IMR-90 (cell line): ENCODE results near the gene PLXND1. TPM values are rescaled to one million over a fixed set of nuclear protein-coding genes. Genes with fewer than 3 reads are reported as not detected.

ENCODE experiments used
- ATAC-seq: fragments of 200-7000 bp; cut with Tn5 transposase; 2 replicates; pipeline ENCODE4 v1.9.1; 2020; ENCODE audit warnings: low read depth, mild to moderate bottlenecking, moderate library complexity
- BruUV-seq: library from RNA; stranded (reverse); fragments of 400-500 nt; replicated peaks from 2 replicates; lab custom pipeline; 2021; lab: Mats Ljungman, UMichigan
- CTCF ChIA-PET: fragments of 300-600 bp; formaldehyde crosslinking; extraction: SDS; loops from one replicate; lab custom pipeline; 2021; ENCODE audit warnings: antibody characterized with exemption; lab: Yijun Ruan, JAX
- POLR2A ChIA-PET: fragments of 300-600 bp; sonication (Branson Sonifier 250); formaldehyde crosslinking; loops from one replicate; lab custom pipeline; 2022; ENCODE audit warnings: antibody characterized with exemption; ENCODE audit not compliant: unreplicated experiment; lab: Charles Lee
- DNase-seq: peaks from one replicate; pipeline ENCODE4 v3.0.0; 2013
- H2AFZ ChIP-seq: replicated peaks from 2 replicates; pipeline ENCODE3; 2013; ENCODE audit warnings: low read length, mild to moderate bottlenecking; ENCODE audit not compliant: poor library complexity
- H2AK5ac ChIP-seq: 2 replicates; pipeline ENCODE4 v1.6.1; 2013; ENCODE audit warnings: low read depth, low read length, inconsistent platforms
- H2AK9ac ChIP-seq: replicated peaks from 2 replicates; pipeline ENCODE3; 2013; ENCODE audit warnings: mild to moderate bottlenecking, low read depth, low read length, moderate library complexity; ENCODE audit not compliant: poor library complexity
- H2BK120ac ChIP-seq: 2 replicates; pipeline ENCODE4 v1.6.1; 2013; ENCODE audit warnings: low read depth, low read length, inconsistent platforms
- H2BK15ac ChIP-seq: 3 replicates; pipeline ENCODE4 v1.6.1; 2013; ENCODE audit warnings: low read depth, low read length, inconsistent platforms
- H2BK20ac ChIP-seq: 2 replicates; pipeline ENCODE4 v1.6.1; 2013; ENCODE audit warnings: low read depth, mild to moderate bottlenecking, inconsistent platforms, low read length, moderate library complexity
- H2BK5ac ChIP-seq: 2 replicates; pipeline ENCODE4 v1.6.1; 2013; ENCODE audit warnings: mild to moderate bottlenecking, low read depth, low read length, inconsistent platforms; ENCODE audit not compliant: poor library complexity, severe bottlenecking
- H3K14ac ChIP-seq: replicated peaks from 2 replicates; pipeline ENCODE4 v1.6.1; 2013; ENCODE audit warnings: low read depth, low read length, inconsistent platforms
- H3K18ac ChIP-seq: 2 replicates; pipeline ENCODE4 v1.6.1; 2013; ENCODE audit warnings: low read depth, low read length, control low read depth
- H3K23ac ChIP-seq: 2 replicates; pipeline ENCODE4 v1.6.1; 2013; ENCODE audit warnings: low read depth, low read length, inconsistent platforms
- H3K27ac ChIP-seq: 2 replicates; pipeline ENCODE4 v1.5.1; 2013; ENCODE audit warnings: mild to moderate bottlenecking, control low read depth, low read length; ENCODE audit not compliant: insufficient read depth
- H3K27me3 ChIP-seq: 2 replicates; pipeline ENCODE4 v1.6.1; 2013; ENCODE audit warnings: low read length; ENCODE audit not compliant: control insufficient read depth, insufficient read depth
- H3K36me3 ChIP-seq: 2 replicates; pipeline ENCODE4 v1.6.1; 2013; ENCODE audit warnings: low read length, mixed read lengths; ENCODE audit not compliant: control insufficient read depth, insufficient read depth
- H3K4ac ChIP-seq: 2 replicates; pipeline ENCODE4 v1.6.1; 2013; ENCODE audit warnings: low read depth, low read length, inconsistent platforms
- H3K4me1 ChIP-seq: 2 replicates; pipeline ENCODE4 v1.6.1; 2013; ENCODE audit warnings: low read length, mixed read lengths; ENCODE audit not compliant: control insufficient read depth, insufficient read depth
- H3K4me2 ChIP-seq: 2 replicates; pipeline ENCODE4 v1.6.1; 2013; ENCODE audit warnings: low read depth, mild to moderate bottlenecking, control low read depth, low read length, moderate library complexity
- H3K4me3 ChIP-seq: 2 replicates; pipeline ENCODE4 v1.5.1; 2013; ENCODE audit warnings: low read depth, mild to moderate bottlenecking, control low read depth, low read length, moderate library complexity; ENCODE audit not compliant: insufficient read depth
- H3K56ac ChIP-seq: 2 replicates; pipeline ENCODE4 v1.6.1; 2013; ENCODE audit warnings: low read length, inconsistent platforms; ENCODE audit not compliant: insufficient read depth; ENCODE audit errors: extremely low read depth
- H3K79me1 ChIP-seq, 2 experiments: 2 replicates each; pipeline ENCODE4 v1.6.1; 2013; ENCODE audit warnings: low read length in 2 of 2, inconsistent platforms in 1 of 2, low read depth in 1 of 2
- H3K9ac ChIP-seq: 2 replicates; pipeline ENCODE4 v1.6.1; 2013; ENCODE audit warnings: low read depth, low read length, control low read depth
- H3K9me1 ChIP-seq: 2 replicates; pipeline ENCODE4 v1.6.1; 2013; ENCODE audit warnings: low read length, inconsistent platforms; ENCODE audit not compliant: insufficient read depth
- H3K9me3 ChIP-seq: 2 replicates; pipeline ENCODE4 v1.6.1; 2013; ENCODE audit warnings: low read length; ENCODE audit not compliant: control insufficient read depth, insufficient read depth
- H4K20me1 ChIP-seq: 2 replicates; pipeline ENCODE4 v1.6.1; 2013; ENCODE audit warnings: low read length, inconsistent platforms; ENCODE audit not compliant: insufficient read depth
- H4K5ac ChIP-seq: 2 replicates; pipeline ENCODE4 v1.6.1; 2013; ENCODE audit warnings: mild to moderate bottlenecking, low read depth, low read length, control low read depth
- H4K8ac ChIP-seq, 2 experiments: 2 replicates each; pipeline ENCODE4 v1.6.1; 2013; ENCODE audit warnings: low read depth in 2 of 2, low read length in 2 of 2, control low read depth in 1 of 2, inconsistent platforms in 1 of 2
- H4K91ac ChIP-seq: 2 replicates; pipeline ENCODE4 v1.6.1; 2013; ENCODE audit warnings: low read depth, low read length, inconsistent platforms; ENCODE audit not compliant: insufficient read depth
- BHLHE40 ChIP-seq: fragments of 150-350 bp; IDR thresholded peaks from 2 replicates; pipeline ENCODE4 v1.6.1; 2016; ENCODE audit warnings: mild to moderate bottlenecking, low read depth, low read length
- CEBPB ChIP-seq: IDR thresholded peaks from 2 replicates; pipeline ENCODE4 v1.6.1; 2012; ENCODE audit warnings: low read depth, low read length, improper control_type of control experiment
- FOS ChIP-seq: fragments of 150-350 bp; IDR thresholded peaks from 2 replicates; pipeline ENCODE4 v1.6.1; 2016; ENCODE audit warnings: low read depth, low read length
- MXI1 ChIP-seq: IDR thresholded peaks from 2 replicates; pipeline ENCODE4 v1.6.1; 2012; ENCODE audit warnings: low read depth, mild to moderate bottlenecking, low read length, moderate library complexity, borderline replicate concordance
- POLR2A ChIP-seq: IDR thresholded peaks from 2 replicates; pipeline ENCODE4 v1.6.1; 2012; ENCODE audit warnings: mild to moderate bottlenecking, low read depth, low read length
- RAD21 ChIP-seq: IDR thresholded peaks from 2 replicates; pipeline ENCODE4 v1.6.1; 2012; ENCODE audit warnings: low read length, improper control_type of control experiment
- RCOR1 ChIP-seq: IDR thresholded peaks from 2 replicates; pipeline ENCODE4 v1.6.1; 2012; ENCODE audit warnings: mild to moderate bottlenecking, low read length, improper control_type of control experiment; ENCODE audit not compliant: insufficient replicate concordance
- RFX5 ChIP-seq: IDR thresholded peaks from 2 replicates; pipeline ENCODE4 v1.8.0; 2012; ENCODE audit warnings: low read depth, mild to moderate bottlenecking, low read length, moderate library complexity
- SMC3 ChIP-seq: fragments of 150-350 bp; IDR thresholded peaks from 2 replicates; pipeline ENCODE4 v1.6.1; 2016; ENCODE audit warnings: low read depth, mild to moderate bottlenecking, antibody characterized with exemption, low read length, moderate library complexity
- WGBS, 2 experiments: methylation state at CpG; one replicate each; pipeline versions ENCODE4 v1.1.5 to v1.1.7; 2013; ENCODE audit warnings: missing lambda C conversion rate in 2 of 2; ENCODE audit not compliant: insufficient read length in 1 of 2; ENCODE audit errors: extremely low coverage in 2 of 2; 5-methylcytosine and 5-hydroxymethylcytosine counted together
- dilution Hi-C: fragments of 300-500 bp; cut with HindIII; formaldehyde crosslinking; loops from one replicate; pipeline ENCODE4 v1.14.3; 2018; ENCODE audit warnings: low sequenced_read_pairs; ENCODE audit not compliant: unreplicated experiment
- in situ Hi-C: fragments of 300-500 bp; cut with MboI; formaldehyde crosslinking; loops from 3 replicates; pipeline ENCODE4 v1.14.3; 2019; ENCODE audit warnings: low sequenced_read_pairs, inconsistent platforms, mixed read lengths
- intact Hi-C: fragments of 100-400 bp; cut with micrococcal nuclease; formaldehyde crosslinking; loops from 2 replicates; pipeline ENCODE4 v1.10.0; 2022
- polyA plus RNA-seq, 3 experiments: library from polyadenylated mRNA; depleted of rRNA; stranded (reverse); fragments of >200 nt; gene quantifications; 2 replicates each; pipeline ENCODE4 v1.2.3, GENCODE V29; 2012; ENCODE audit warnings: low replicate concordance in 1 of 3
- total RNA-seq: library from RNA; depleted of rRNA; stranded (reverse); fragments of >200 nt; gene quantifications from 2 replicates; pipeline ENCODE4 v1.2.3, GENCODE V29; 2012
- TF ChIP-seq, protein P1 (sequence below): conservative IDR thresholded peaks from 2 replicates; pipeline ENCODE4 v1.5.1; 2012; ENCODE audit warnings: mild to moderate bottlenecking, low read depth, low read length, improper control_type of control experiment
- TF ChIP-seq, protein P2 (sequence below): fragments of 150-350 bp; IDR thresholded peaks from 2 replicates; pipeline ENCODE4 v1.6.1; 2016; ENCODE audit warnings: low read depth, mild to moderate bottlenecking, low read length, moderate library complexity, borderline replicate concordance

PLXND1 gene
- total and polyA plus RNA-seq, 2 of the 4 experiments (the other 2 are of a cell fraction), result 19.2 to 67.1 TPM

DNA sequence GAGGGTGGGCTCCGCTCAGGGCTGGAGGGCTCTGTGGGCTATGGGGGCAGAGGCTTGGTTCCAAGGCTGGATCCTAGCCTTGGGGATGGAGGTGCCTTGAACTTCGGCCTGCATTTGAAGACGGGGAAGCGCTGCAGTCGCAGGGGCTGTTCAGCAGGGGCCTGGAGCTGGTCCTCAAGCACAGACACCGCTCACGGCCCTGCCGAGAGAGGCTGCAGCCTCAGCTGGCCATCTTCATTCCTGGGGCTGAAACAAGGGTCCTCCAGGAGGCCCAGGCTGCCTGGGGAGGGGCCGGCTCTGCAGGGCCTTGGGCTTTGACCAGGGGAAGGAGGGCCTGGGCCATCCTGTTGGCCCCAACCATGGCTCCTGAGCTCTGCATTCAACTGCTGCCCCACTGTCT is 25.6 kb upstream of the PLXND1 start:
- DNase-seq (no peak), ATAC-seq (no peak)
- H3K18ac ChIP-seq, result no peak overlapping the region
- dilution Hi-C loops, result no loop called here
- H2AK5ac ChIP-seq, result no peak overlapping the region
- H2BK15ac ChIP-seq, result no peak overlapping the region
- no peak overlapping the region for H2BK120ac ChIP-seq
- no peak overlapping the region for H3K4me2 ChIP-seq
- no peak overlapping the region for H3K4ac ChIP-seq
- ChIA-PET POLR2A (no interaction called here), CTCF (no interaction called here)
- BruUV-seq, result no TSS peak
- no peaks in the 10 kb centered on the region for H3K36me3 ChIP-seq
- WGBS, 2 experiments, result no CpG with 5 or more reads among the region's 9 CpGs
- H3K9me3 ChIP-seq, result peaks cover 13% of the 10 kb centered on the region
- peaks cover 0 to 3% of the 10 kb centered on the region in 2 experiments; a peak in 1 of 4 replicates for H3K79me1 ChIP-seq
- H2AFZ ChIP-seq, result no peak overlapping the region
- H3K27me3 ChIP-seq, result no peaks in the 10 kb centered on the region
- intact Hi-C loops, result no loop called here
- peak overlapping the region; percentile 34 for H2AK9ac ChIP-seq
- in situ Hi-C loops, result loop anchor here (25.0 kb wide), 1 partner anchor 455 kb away; the partner anchor contains the start of gene ALG1L2
- no peak overlapping the region for H2BK20ac ChIP-seq
- TF ChIP-seq BHLHE40 (no peak), CEBPB (no peak), MXI1 (no peak), RAD21 (no peak), SMC3 (no peak), RFX5 (no peak), RCOR1 (no peak), POLR2A (no peak), FOS (no peak)
- TF ChIP-seq, protein P1, sequence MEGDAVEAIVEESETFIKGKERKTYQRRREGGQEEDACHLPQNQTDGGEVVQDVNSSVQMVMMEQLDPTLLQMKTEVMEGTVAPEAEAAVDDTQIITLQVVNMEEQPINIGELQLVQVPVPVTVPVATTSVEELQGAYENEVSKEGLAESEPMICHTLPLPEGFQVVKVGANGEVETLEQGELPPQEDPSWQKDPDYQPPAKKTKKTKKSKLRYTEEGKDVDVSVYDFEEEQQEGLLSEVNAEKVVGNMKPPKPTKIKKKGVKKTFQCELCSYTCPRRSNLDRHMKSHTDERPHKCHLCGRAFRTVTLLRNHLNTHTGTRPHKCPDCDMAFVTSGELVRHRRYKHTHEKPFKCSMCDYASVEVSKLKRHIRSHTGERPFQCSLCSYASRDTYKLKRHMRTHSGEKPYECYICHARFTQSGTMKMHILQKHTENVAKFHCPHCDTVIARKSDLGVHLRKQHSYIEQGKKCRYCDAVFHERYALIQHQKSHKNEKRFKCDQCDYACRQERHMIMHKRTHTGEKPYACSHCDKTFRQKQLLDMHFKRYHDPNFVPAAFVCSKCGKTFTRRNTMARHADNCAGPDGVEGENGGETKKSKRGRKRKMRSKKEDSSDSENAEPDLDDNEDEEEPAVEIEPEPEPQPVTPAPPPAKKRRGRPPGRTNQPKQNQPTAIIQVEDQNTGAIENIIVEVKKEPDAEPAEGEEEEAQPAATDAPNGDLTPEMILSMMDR, result no peak
- TF ChIP-seq, protein P2, sequence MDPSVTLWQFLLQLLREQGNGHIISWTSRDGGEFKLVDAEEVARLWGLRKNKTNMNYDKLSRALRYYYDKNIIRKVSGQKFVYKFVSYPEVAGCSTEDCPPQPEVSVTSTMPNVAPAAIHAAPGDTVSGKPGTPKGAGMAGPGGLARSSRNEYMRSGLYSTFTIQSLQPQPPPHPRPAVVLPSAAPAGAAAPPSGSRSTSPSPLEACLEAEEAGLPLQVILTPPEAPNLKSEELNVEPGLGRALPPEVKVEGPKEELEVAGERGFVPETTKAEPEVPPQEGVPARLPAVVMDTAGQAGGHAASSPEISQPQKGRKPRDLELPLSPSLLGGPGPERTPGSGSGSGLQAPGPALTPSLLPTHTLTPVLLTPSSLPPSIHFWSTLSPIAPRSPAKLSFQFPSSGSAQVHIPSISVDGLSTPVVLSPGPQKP, result no peak
- no peak overlapping the region for H4K91ac ChIP-seq
- no peak overlapping the region for H3K23ac ChIP-seq
- no peaks in the 10 kb centered on the region for H3K9me1 ChIP-seq
- H3K4me1 ChIP-seq, result peaks cover 5% of the 10 kb centered on the region
- H3K56ac ChIP-seq, result no peak overlapping the region
- no peak overlapping the region for H4K5ac ChIP-seq
- no peak overlapping the region for H2BK5ac ChIP-seq
- H3K27ac ChIP-seq, result no peak overlapping the region
- H4K20me1 ChIP-seq, result no peaks in the 10 kb centered on the region
- H3K9ac ChIP-seq, result no peak overlapping the region
- no peak overlapping the region for H3K4me3 ChIP-seq
- H3K14ac ChIP-seq, result no peak overlapping the region
- no peak overlapping the region for H4K8ac ChIP-seq
